SW 1271 (cell line): ENCODE data around the gene FAM234A.

Source experiments
- DNase-seq, 2 experiments: peaks; one replicate each; lab custom pipeline; 2025; lab: John Stamatoyannopoulos, UW

The FAM234A gene

GRCh38 chr16:301235-301634 is 66.6 kb downstream of the FAM234A start:
- no peak for DNase-seq

- DNase-seq, result no peak
These were observed 67.3 kb downstream of the FAM234A start for GRCh38 chr16:301950-302349.

DNA sequence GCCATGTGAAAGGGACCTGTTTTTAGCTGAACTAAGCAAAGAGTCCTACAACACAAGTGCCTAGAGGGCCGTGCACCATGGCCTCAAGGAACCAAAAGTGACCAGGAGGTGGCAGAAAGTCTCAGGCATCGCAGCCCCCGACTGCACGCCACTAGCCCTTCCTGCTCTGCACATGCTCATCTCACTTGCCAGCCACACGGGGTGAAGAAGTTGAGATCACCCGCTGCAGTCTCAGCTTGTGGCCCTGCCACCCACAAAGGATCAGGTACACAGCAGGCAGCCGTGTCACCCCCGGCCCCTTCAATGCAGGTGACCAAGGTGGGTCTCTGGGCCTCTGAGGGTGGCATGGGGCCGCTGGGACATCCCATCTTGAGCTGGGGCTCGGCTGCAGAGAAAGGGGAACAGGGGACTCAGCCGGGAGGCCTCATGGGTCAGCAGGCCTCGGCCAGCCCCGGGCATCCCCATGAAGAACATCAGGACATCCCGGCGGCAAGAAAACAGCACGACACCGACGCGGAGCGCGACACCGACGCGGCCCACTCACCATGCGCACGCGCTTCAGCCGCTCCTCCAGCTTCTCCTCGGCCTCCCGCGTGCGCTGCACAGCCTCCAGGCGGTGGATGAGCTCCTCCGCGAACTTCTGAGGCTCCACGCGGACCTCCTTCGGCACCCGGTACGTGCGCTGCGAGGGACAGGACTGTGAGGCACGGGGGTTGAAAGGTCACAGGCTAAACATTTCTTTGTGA is 69.3 kb downstream of the FAM234A start:
- DNase-seq, result no peak

DNA sequence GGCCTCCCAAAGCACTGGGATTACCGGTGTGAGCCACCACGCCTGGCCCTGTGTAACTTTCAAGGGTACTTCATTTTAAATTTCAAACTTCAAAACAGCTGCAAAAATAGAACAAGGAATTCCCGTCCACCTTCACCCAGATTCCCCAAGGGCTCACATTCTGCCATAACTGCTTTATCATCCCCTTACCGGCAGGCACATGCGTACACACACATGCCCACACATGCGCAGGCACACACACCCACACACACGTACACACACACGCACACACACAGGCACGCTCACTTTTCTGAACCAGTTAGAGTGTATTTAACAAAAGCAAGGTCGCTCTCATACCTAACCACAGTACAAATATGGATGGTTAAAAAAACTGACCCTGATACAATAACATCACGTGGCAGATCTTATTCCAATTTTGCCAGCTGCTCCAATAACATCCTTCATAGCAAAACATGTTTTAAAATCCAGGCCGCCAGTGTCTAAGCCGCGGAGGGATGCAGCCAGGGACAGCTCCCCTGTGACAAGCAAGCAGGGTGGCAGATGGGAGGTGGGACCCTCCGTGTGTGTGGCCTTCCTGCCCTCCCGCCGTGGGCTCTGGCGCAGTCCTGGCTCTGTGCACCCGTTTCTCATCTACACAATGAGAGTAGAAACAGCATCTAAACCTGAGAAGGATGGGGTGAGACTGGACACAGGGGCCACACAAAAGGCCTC is 71.5 kb downstream of the FAM234A start:
- no peak for DNase-seq

DNA sequence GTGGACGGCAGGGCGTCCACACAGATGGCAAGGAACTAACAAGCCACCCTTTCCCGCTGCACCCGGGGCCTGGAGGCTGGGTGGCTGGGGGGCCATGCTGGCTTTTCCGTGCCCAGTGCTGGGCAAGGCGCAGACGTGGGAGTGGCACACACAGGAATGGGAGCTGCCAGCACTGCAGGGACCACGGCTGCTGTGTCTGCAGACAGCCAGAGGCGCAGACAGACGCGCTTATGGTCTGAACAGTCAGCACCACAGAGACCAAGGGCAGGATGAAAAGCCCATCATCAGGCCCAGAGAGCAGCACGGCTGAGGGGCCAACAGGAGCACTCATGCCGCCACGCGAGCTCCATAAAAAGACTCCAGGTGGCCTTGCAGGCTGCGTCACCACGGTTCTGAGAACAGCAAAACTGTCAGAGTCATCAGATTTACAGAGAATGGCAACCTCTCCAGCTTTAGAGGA is 72.3 kb downstream of the FAM234A start:
- DNase-seq, result no peak

GRCh38 chr16:307691-308312 is 73.2 kb downstream of the FAM234A start:
- no peak for DNase-seq

DNA sequence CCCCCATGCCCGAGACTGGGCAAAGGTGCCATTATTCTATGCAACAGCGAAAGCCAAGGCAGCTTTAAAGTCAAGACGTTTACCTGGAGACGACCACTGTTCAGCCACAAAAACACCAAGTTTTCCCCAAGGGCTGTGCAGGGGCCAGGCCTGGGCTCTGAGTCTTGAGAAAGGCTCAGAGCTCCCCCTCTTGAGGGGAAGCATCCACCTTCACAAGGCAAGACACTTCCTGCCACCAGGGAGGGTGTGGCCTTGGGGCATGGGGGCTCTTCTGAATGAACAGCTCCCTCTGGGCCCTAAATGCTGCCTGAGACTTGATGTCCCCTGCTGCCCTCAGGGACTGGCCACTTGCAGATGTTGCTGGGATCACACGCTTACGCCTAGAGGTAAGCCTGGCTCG is 74.9 kb downstream of the FAM234A start:
- DNase-seq, result no peak

DNA sequence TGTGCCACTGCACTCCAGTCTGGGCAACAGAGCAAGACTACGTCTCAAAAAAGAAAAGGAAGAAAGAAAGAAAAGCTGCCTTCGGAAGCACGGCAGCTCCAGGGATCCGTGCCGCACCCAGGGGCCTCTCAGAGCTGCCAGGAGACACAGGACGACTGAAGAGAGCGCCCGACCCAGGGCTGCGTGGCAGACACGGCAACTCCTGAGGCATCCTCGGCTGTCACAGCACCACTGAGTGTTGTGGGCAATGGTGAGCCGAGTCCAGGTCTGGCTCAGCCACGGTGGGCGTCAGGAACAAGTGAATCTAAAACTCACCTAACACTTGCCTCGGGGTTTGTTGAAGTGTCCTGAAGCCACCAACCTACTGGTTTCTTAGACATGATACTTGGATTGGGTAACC is 77.1 kb downstream of the FAM234A start:
- no peak for DNase-seq

GRCh38 chr16:314351-314750 is 79.7 kb downstream of the FAM234A start:
- no peak for DNase-seq

DNA sequence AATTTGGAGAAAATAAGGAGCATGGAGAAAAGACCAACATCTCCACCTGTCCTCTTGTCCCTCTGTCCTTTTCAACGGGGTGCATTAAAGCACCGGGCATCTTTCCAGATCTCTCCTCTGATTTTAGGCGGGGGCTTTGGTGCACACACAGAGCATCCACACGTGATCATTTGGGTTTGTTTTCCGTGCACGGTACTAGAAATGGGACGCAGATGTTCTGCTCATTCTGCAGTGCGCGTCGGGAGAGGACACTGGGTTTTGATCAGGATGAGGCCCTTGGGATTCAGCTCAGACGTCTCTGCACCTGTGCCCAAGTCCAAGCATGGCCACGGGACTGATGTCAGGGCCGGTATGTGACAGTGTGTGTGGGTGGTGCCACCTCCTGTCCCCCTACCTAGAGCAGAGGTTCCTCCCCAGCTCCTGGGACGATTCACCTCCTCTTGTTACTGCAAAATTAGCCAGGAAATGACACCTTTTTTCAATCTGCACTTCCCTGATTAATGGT is 80.2 kb downstream of the FAM234A start:
- DNase-seq, result no peak
